Measurements from ENCODE around the gene OBSCN.

The OBSCN gene

GRCh38 chr1:228277491-228278431 is 69.9 kb downstream of the OBSCN start:
- DNase-seq (ENCODE audit: low read depth): no peak

- no peak for DNase-seq (ENCODE audit: low read depth)
Observed at GRCh38 chr1:228278432-228278941, 70.6 kb downstream of the OBSCN start.

- no peak for DNase-seq (ENCODE audit: low read depth)
Observed at GRCh38 chr1:228279011-228279721, 71.3 kb downstream of the OBSCN start.

- no peak for DNase-seq (ENCODE audit: low read depth)
Observed at GRCh38 chr1:228279722-228280105, 71.9 kb downstream of the OBSCN start.

- DNase-seq (ENCODE audit: low read depth): no peak
Observed at GRCh38 chr1:228280106-228280901, 72.5 kb downstream of the OBSCN start.

GRCh38 chr1:228280961-228281591 is 73.2 kb downstream of the OBSCN start:
- no peak for DNase-seq (ENCODE audit: low read depth)

- DNase-seq (ENCODE audit: low read depth): no peak
Observed at GRCh38 chr1:228281631-228282328, 73.9 kb downstream of the OBSCN start.

GRCh38 chr1:228282329-228283042 is 74.6 kb downstream of the OBSCN start:
- no peak for DNase-seq (ENCODE audit: low read depth)

- no peak for DNase-seq (ENCODE audit: low read depth)
Observed at GRCh38 chr1:228283043-228283371, 75.2 kb downstream of the OBSCN start.

- no peak for DNase-seq (ENCODE audit: low read depth)
Observed at GRCh38 chr1:228283476-228284147, 75.8 kb downstream of the OBSCN start.

GRCh38 chr1:228284148-228284495 is 76.3 kb downstream of the OBSCN start:
- no peak for DNase-seq (ENCODE audit: low read depth)

GRCh38 chr1:228284521-228284920 is 76.7 kb downstream of the OBSCN start:
- no peak for DNase-seq (ENCODE audit: low read depth)

GRCh38 chr1:228285661-228286504 is 78.0 kb downstream of the OBSCN start:
- DNase-seq (ENCODE audit: low read depth): no peak

- no peak for DNase-seq (ENCODE audit: low read depth)
Observed at GRCh38 chr1:228286505-228287417, 78.9 kb downstream of the OBSCN start.

- DNase-seq (ENCODE audit: low read depth): no peak
Observed at GRCh38 chr1:228287541-228288425, 79.9 kb downstream of the OBSCN start.

- no peak for DNase-seq (ENCODE audit: low read depth)
Observed at GRCh38 chr1:228288536-228289238, 80.8 kb downstream of the OBSCN start.
